Mucosa of descending colon (tissue), 3 donors: ENCODE results near the gene DNAAF2. TPM values are rescaled to one million over a fixed set of nuclear protein-coding genes. Genes with fewer than 3 reads are reported as not detected.

Source experiments
- ATAC-seq: fragments of 200-7000 bp; cut with Tn5 transposase; one replicate; pipeline ENCODE4 v1.9.1; 2020; ENCODE audit warnings: mild to moderate bottlenecking, moderate library complexity
- DNase-seq, 3 donors: peaks; one replicate each; pipeline ENCODE4 v3.0.0-alpha.2; 2020
- H3K36me3 ChIP-seq: fragments of 200-600 bp; one replicate; pipeline ENCODE4 v1.8.0; 2021; ENCODE audit warnings: low read depth, mild to moderate bottlenecking
- H3K4me1 ChIP-seq: fragments of 200-600 bp; one replicate; pipeline ENCODE4 v1.8.0; 2021; ENCODE audit warnings: low read depth, mild to moderate bottlenecking
- H3K4me3 ChIP-seq: fragments of 200-600 bp; one replicate; pipeline ENCODE4 v1.8.0; 2021; ENCODE audit warnings: mild to moderate bottlenecking
- H3K9me3 ChIP-seq: fragments of 200-600 bp; one replicate; pipeline ENCODE4 v1.8.0; 2021; ENCODE audit warnings: mild to moderate bottlenecking
- CTCF ChIP-seq: fragments of 200-600 bp; IDR thresholded peaks from one replicate; pipeline ENCODE4 v1.8.0; 2022; ENCODE audit warnings: antibody characterized with exemption, mild to moderate bottlenecking
- intact Hi-C, 2 donors: fragments of 100-400 bp; cut with DNase I in 1 of 2; cut with micrococcal nuclease in 1 of 2; formaldehyde crosslinking; loops; one replicate each; pipeline versions ENCODE4 v1.11.0 to v1.11.1; 2022; cut with DNase I, micrococcal nuclease
- total RNA-seq, 3 donors: library from RNA; stranded (reverse); fragmentation: NEBNext Ultra II Directional in 2 of 3; extraction: Animal tissue kit (Norgen Biotek cat#: 25700) in 2 of 3; gene quantifications; one replicate each; pipeline versions ENCODE4 v1.2.1 to v1.2.4, GENCODE V29; 2021 to 2023
- donor health status: DM: no; HTN: no; CAD: no; lungs with moderate emphysema.
- donor health status: DM: no; HTN: no; CAD: no.
- donor health status: DM: no; HTN: yes; CAD: no.

DNAAF2 gene
- total RNA-seq, 3 donors from 2014 or later, result 6.6 to 8.8 (median 6.8) TPM

GRCh38 chr14:49623941-49624839, 10.9 kb downstream of the DNAAF2 start:
- H3K36me3 ChIP-seq, result no peaks in the 10 kb centered on the region
- DNase-seq (peak in 1 of 3 donors; percentile 21), ATAC-seq (peak; percentile 37)
- H3K4me3 ChIP-seq, result no peak overlapping the region
- H3K4me1 ChIP-seq, result peaks cover 31% of the 10 kb centered on the region
- no peak for TF ChIP-seq CTCF
- intact Hi-C loops, result no loop called here
- no peaks in the 10 kb centered on the region for H3K9me3 ChIP-seq

GRCh38 chr14:49623387-49623786, 11.7 kb downstream of the DNAAF2 start:
- Histone ChIP-seq H3K4me3 (no peak overlapping the region), H3K36me3 (no peaks in the 10 kb centered on the region), H3K4me1 (peaks cover 39% of the 10 kb centered on the region), H3K9me3 (no peaks in the 10 kb centered on the region)
- DNase-seq (no peak), ATAC-seq (no peak)
- intact Hi-C loops, result no loop called here
- no peak for TF ChIP-seq CTCF

GRCh38 chr14:49622022-49622607, 12.9 kb downstream of the DNAAF2 start:
- TF ChIP-seq CTCF, result no peak
- Histone ChIP-seq H3K4me3 (no peak overlapping the region), H3K4me1 (peaks cover 41% of the 10 kb centered on the region), H3K36me3 (no peaks in the 10 kb centered on the region), H3K9me3 (no peaks in the 10 kb centered on the region)
- ATAC-seq, result no peak
- no peak for DNase-seq
- intact Hi-C loops, result no loop called here

GRCh38 chr14:49621114-49621881, 13.7 kb downstream of the DNAAF2 start:
- H3K4me3 ChIP-seq, result peak overlapping the region; percentile 85
- no peak for TF ChIP-seq CTCF
- H3K9me3 ChIP-seq, result no peaks in the 10 kb centered on the region
- ATAC-seq (peak; percentile 66), DNase-seq (peak; percentile 70 to 89 (median 82))
- intact Hi-C loops, result no loop called here
- peaks cover 41% of the 10 kb centered on the region for H3K4me1 ChIP-seq
- no peaks in the 10 kb centered on the region for H3K36me3 ChIP-seq

- Histone ChIP-seq H3K4me3 (peak within 1 kb of the TSS; percentile 85), H3K36me3 (no peaks in the 10 kb centered on the region), H3K9me3 (no peaks in the 10 kb centered on the region), H3K4me1 (peaks cover 41% of the 10 kb centered on the region)
- intact Hi-C loops, result no loop called here
- peak; percentile 96 to 99 (median 99) for DNase-seq
- peak; percentile 13 for TF ChIP-seq CTCF
- ATAC-seq, result peak; percentile 96
Observed at GRCh38 chr14:49620182-49621113, 14.6 kb downstream of the DNAAF2 start, which contains the start of the genes MGAT2 and RPL36AL. Gene MGAT2 (plus strand): TSS chr14:49620799. CDS start chr14:49621269, 470 bp downstream. Gene RPL36AL (minus strand): TSS chr14:49620626. CDS start chr14:49619104, 1,522 bp downstream.
